GM20000 (cell line): Measurements from ENCODE around the gene ZNF385D.
"Not testable (repeated sequence)": the region's sequence is repeated elsewhere in the genome, so short reads cannot be mapped to it uniquely, and the experiment has no call there.

Source experiments
- DNase-seq: peaks from one replicate; pipeline ENCODE4 v3.0.0; 2012; ENCODE audit warnings: low spot score
- TF ChIP-seq, protein P1 (sequence below): IDR thresholded peaks from 2 replicates; pipeline ENCODE4 v1.5.1; 2012; ENCODE audit warnings: mild to moderate bottlenecking, control low read depth; ENCODE audit errors: extremely low read depth, missing control alignments

Gene ZNF385D

GRCh38 chr3:21505711-21506460 is 245.1 kb downstream of the ZNF385D start:
- DNase-seq, result no peak
- TF ChIP-seq, protein P1, sequence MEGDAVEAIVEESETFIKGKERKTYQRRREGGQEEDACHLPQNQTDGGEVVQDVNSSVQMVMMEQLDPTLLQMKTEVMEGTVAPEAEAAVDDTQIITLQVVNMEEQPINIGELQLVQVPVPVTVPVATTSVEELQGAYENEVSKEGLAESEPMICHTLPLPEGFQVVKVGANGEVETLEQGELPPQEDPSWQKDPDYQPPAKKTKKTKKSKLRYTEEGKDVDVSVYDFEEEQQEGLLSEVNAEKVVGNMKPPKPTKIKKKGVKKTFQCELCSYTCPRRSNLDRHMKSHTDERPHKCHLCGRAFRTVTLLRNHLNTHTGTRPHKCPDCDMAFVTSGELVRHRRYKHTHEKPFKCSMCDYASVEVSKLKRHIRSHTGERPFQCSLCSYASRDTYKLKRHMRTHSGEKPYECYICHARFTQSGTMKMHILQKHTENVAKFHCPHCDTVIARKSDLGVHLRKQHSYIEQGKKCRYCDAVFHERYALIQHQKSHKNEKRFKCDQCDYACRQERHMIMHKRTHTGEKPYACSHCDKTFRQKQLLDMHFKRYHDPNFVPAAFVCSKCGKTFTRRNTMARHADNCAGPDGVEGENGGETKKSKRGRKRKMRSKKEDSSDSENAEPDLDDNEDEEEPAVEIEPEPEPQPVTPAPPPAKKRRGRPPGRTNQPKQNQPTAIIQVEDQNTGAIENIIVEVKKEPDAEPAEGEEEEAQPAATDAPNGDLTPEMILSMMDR, result no peak

GRCh38 chr3:21502656-21503055 is 248.4 kb downstream of the ZNF385D start:
- no peak for DNase-seq
- TF ChIP-seq, protein P1, result no peak

DNA sequence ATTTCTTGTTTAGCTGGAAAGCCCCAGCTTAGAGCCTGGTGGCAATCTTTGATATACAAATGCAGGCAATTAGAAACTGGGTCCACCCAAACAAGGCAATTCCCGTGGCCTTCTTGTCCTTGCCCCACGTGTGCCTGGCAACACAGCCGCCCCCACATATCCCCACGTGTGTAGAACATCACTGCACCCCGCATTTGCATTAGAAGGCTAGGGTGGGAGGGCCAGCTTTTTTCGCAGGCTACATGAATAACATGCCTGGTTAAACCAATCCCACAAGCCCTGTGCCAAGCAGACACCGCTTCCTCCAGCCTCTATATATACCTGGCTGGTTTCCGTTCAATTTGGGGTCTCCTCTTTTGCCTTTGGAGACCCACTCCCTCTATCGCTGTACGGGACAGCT is 250.2 kb downstream of the ZNF385D start:
- DNase-seq, result no peak
- TF ChIP-seq, protein P1, result no peak

GRCh38 chr3:21490671-21491070 is 260.3 kb downstream of the ZNF385D start:
- DNase-seq, result not testable (repeated sequence)

GRCh38 chr3:21487520-21487919 is 263.5 kb downstream of the ZNF385D start:
- no peak for DNase-seq
- TF ChIP-seq, protein P1, result no peak

DNA sequence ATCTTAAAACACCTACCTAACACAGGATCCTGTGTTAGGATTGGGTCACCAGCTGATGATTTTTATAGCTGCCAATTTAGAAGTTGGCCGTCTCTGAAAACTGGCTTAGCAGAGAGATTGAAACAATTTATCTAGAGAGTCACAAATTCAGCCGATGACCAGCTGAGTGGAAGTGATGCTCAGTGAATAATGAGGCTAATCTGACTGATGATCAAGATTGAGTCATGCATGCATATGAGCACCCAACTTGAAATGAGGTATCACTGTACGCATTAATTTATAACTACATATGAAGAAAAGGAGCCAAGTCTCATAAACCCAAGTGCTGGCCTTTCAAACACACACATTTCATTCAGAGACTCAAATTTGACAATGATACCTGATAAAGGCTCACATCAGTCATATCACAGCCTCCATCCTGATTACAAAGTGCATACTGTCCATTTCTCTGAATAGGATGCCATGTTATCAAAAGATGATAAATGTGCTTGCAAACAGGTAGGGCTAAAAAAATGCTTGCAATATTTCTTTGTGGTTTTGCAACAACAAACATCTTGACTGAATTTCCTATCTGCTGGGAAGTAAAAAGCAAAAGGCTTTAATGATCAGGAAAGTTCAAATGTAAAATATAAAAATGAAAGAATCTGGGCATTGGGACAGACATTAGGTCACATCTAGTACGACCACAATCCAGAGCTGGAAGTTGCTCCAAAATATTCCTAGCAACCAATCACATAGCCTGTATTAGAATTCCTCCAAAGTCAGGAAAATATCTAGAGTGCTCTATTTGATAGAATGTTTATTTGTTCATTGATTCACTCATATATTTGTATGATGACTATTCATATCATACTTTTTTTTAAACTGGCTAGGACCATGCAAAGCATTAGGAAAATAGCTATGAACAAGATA is 264.7 kb downstream of the ZNF385D start:
- not testable (repeated sequence) for DNase-seq

DNA sequence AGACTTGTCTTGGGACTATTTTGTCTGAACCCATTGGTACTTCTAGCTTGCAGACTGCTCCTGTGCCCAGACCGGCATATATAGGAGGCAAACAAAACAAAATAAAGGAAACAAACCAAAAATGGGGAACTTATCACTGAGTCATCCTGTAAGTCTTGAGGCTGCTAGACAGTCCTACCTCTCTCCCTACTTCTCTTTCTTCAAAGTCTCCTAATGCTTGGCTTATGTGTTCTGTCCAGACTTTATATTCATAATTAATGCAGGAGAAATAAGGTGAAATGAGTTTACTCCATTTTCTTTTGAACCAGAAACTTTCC is 266.2 kb downstream of the ZNF385D start:
- DNase-seq, result no peak
- TF ChIP-seq, protein P1, result no peak

- TF ChIP-seq, protein P1, result peak; percentile 15
- DNase-seq, result peak; percentile 20
Observed at GRCh38 chr3:21484057-21484827, 266.8 kb downstream of the ZNF385D start.
